Left lung (tissue), 14 donors: ENCODE measurements around the gene NOTCH2NLA. TPM values are rescaled to one million over a fixed set of nuclear protein-coding genes. Genes with fewer than 3 reads are reported as not detected.
A peak's percentile ranks its signal among the peaks of the same experiment; 100 is the strongest.
"Not testable (repeated sequence)": the region's sequence is repeated elsewhere in the genome, so short reads cannot be mapped to it uniquely, and the experiment has no call there.

Source experiments
- ATAC-seq: fragments of 200-7000 bp; cut with Tn5 transposase; one replicate; pipeline ENCODE4 v1.9.1; 2020; ENCODE audit warnings: moderate library complexity
- DNase-seq, 4 donors: peaks; one replicate each; pipeline ENCODE4 v3.0.0-alpha.2; 2013 to 2020
- H3K27ac ChIP-seq, 2 donors: fragments of 200-600 bp; sonication (generic) in 1 of 2; one replicate each; pipeline versions ENCODE4 v1.5.0 to v1.8.0; 2020 to 2021
- H3K27me3 ChIP-seq, 2 donors: fragments of 200-600 bp; sonication (generic) in 1 of 2; one replicate each; pipeline versions ENCODE4 v1.5.0 to v1.8.0; 2020 to 2021
- H3K36me3 ChIP-seq, 2 donors: fragments of 200-600 bp; sonication (generic) in 1 of 2; one replicate each; pipeline versions ENCODE4 v1.5.0 to v1.8.0; 2020 to 2021
- H3K4me1 ChIP-seq, 2 donors: fragments of 200-600 bp; one replicate each; pipeline ENCODE4 v1.8.0; 2021
- H3K4me3 ChIP-seq, 2 donors: fragments of 200-600 bp; sonication (generic) in 1 of 2; one replicate each; pipeline versions ENCODE4 v1.5.0 to v1.8.0; 2020 to 2021; ENCODE audit warnings: mild to moderate bottlenecking in 1 of 2
- H3K9me3 ChIP-seq, 2 donors: fragments of 200-600 bp; sonication (generic) in 1 of 2; one replicate each; pipeline versions ENCODE4 v1.5.0 to v1.8.0; 2020 to 2021
- intact Hi-C, 2 donors: fragments of 100-400 bp; cut with DNase I; formaldehyde crosslinking; loops; one replicate each; pipeline versions ENCODE4 v1.11.2 to v1.14.2; 2022
- long read RNA-seq, 12 donors: library from polyadenylated mRNA in 2 of 12; unstranded in 2 of 12; transcript quantifications; one replicate each; pipeline ENCODE4 v2.0.0 and lab custom pipeline, GENCODE V29; 2019 to 2026
- polyA plus RNA-seq, 6 donors: library from polyadenylated mRNA; unstranded; fragments of 120-200 nt; gene quantifications; one replicate each; pipeline ENCODE4 v1.2.1, GENCODE V29; 2013; ENCODE audit not compliant: insufficient read length in 6 of 6
- total RNA-seq, 2 donors: library from RNA; stranded (reverse); fragmentation: NEBNext Ultra II Directional; extraction: Animal tissue kit (Norgen Biotek cat#: 25700); gene quantifications; one replicate each; pipeline ENCODE4 v1.2.1, GENCODE V29; 2021
- donor health status: DM: no; HTN: yes; CAD: no.
- donor health status: DM: no; HTN: no; CAD: no.

Gene NOTCH2NLA
- total RNA-seq (10 to 100 TPM; 37.9 to 38.4 TPM), polyA plus RNA-seq (10 to 100 TPM; 24.2 to 41.3 (median 39.0) TPM)
- long read RNA-seq, donor 1, transcript NOTCH2NLA-201 (5 exons, 1,874 nt) = major isoform, 8 of 17 reads
- long read RNA-seq, donor 1, partial matches to known transcripts = 9 of 17 reads
- long read RNA-seq, donor 1, other reads (novel, unspliced or antisense) = 0 of 17 reads
- long read RNA-seq, donor 2, transcript NOTCH2NLA-201 (5 exons, 1,874 nt) = major isoform, 6 of 6 reads
- long read RNA-seq, donor 2, partial matches to known transcripts = 0 of 6 reads
- long read RNA-seq, donor 2, other reads (novel, unspliced or antisense) = 0 of 6 reads
- long read RNA-seq, donor 3, partial matches to known transcripts = 0 of 3 reads
- long read RNA-seq, donor 3, other reads (novel, unspliced or antisense) = 0 of 3 reads
- long read RNA-seq, donor 4, transcript NOTCH2NLA-201 (5 exons, 1,874 nt) = major isoform, 9 of 9 reads
- long read RNA-seq, donor 4, partial matches to known transcripts = 0 of 9 reads
- long read RNA-seq, donor 4, other reads (novel, unspliced or antisense) = 0 of 9 reads
- long read RNA-seq, donor 5, transcript NOTCH2NLA-201 (5 exons, 1,874 nt) = major isoform, 7 of 13 reads
- long read RNA-seq, donor 5, partial matches to known transcripts = 6 of 13 reads
- long read RNA-seq, donor 5, other reads (novel, unspliced or antisense) = 0 of 13 reads
- long read RNA-seq, donor 6, partial matches to known transcripts = 0 of 3 reads
- long read RNA-seq, donor 6, other reads (novel, unspliced or antisense) = 0 of 3 reads
- long read RNA-seq, donor 7, transcript NOTCH2NLA-201 (5 exons, 1,874 nt) = major isoform, 5 of 5 reads
- long read RNA-seq, donor 7, partial matches to known transcripts = 0 of 5 reads
- long read RNA-seq, donor 7, other reads (novel, unspliced or antisense) = 0 of 5 reads
- long read RNA-seq, donor 8, partial matches to known transcripts = 0 of 3 reads
- long read RNA-seq, donor 8, other reads (novel, unspliced or antisense) = 0 of 3 reads
- long read RNA-seq, donor 9 = 0 reads
- long read RNA-seq, donor 10, transcript NOTCH2NLA-201 (5 exons, 1,874 nt) = major isoform, 5 of 5 reads
- long read RNA-seq, donor 10, partial matches to known transcripts = 0 of 5 reads
- long read RNA-seq, donor 10, other reads (novel, unspliced or antisense) = 0 of 5 reads
- long read RNA-seq, donor 11, partial matches to known transcripts = 0 of 5 reads
- long read RNA-seq, donor 11, other reads (novel, unspliced or antisense) = 0 of 5 reads
- long read RNA-seq, donor 12, partial matches to known transcripts = 0 of 1 reads
- long read RNA-seq, donor 12, other reads (novel, unspliced or antisense) = 0 of 1 reads

- H3K4me1 ChIP-seq, intact Hi-C loops, H3K27me3 ChIP-seq, H3K9me3 ChIP-seq, H3K36me3 ChIP-seq: not testable (repeated sequence)
- peak within 1 kb of the TSS; percentile 53 to 68 for H3K27ac ChIP-seq
- H3K4me3 ChIP-seq = peak within 1 kb of the TSS; percentile 25 to 50
- ATAC-seq (peak; percentile 96), DNase-seq (peak in 2 of 4 donors; percentile 27 to 79)
These were observed at the start of gene NOTCH2NLA for GRCh38 chr1:146228710-146229477. NOTCH2NLA (minus strand) TSS chr1:146229021; CDS start chr1:146189337, 39,684 bp downstream.

GRCh38 chr1:146278346-146278745 lies 49.5 kb upstream of the NOTCH2NLA start:
- peak; percentile 64 for ATAC-seq
- intact Hi-C loops, H3K27ac ChIP-seq, H3K9me3 ChIP-seq, H3K4me3 ChIP-seq, DNase-seq, H3K27me3 ChIP-seq, H3K4me1 ChIP-seq, H3K36me3 ChIP-seq: not testable (repeated sequence)

- H3K4me3 ChIP-seq, H3K36me3 ChIP-seq, ATAC-seq, H3K27ac ChIP-seq, DNase-seq, H3K27me3 ChIP-seq, intact Hi-C loops, H3K9me3 ChIP-seq, H3K4me1 ChIP-seq: not testable (repeated sequence)
These were observed 48.3 kb upstream of the NOTCH2NLA start for GRCh38 chr1:146277087-146277486.

- H3K36me3 ChIP-seq, H3K9me3 ChIP-seq, DNase-seq, H3K4me3 ChIP-seq, H3K4me1 ChIP-seq, H3K27ac ChIP-seq, H3K27me3 ChIP-seq, intact Hi-C loops: not testable (repeated sequence)
- ATAC-seq = peak; percentile 34
These were observed 45.3 kb upstream of the NOTCH2NLA start for GRCh38 chr1:146274083-146274482.

- H3K4me1 ChIP-seq, intact Hi-C loops, H3K36me3 ChIP-seq, H3K27ac ChIP-seq, H3K9me3 ChIP-seq, H3K4me3 ChIP-seq, DNase-seq, H3K27me3 ChIP-seq, ATAC-seq: not testable (repeated sequence)
These were observed 44.4 kb upstream of the NOTCH2NLA start for GRCh38 chr1:146273194-146273593.

GRCh38 chr1:146272734-146273133 lies 43.9 kb upstream of the NOTCH2NLA start:
- H3K27me3 ChIP-seq, intact Hi-C loops, DNase-seq, H3K9me3 ChIP-seq, H3K4me3 ChIP-seq, H3K4me1 ChIP-seq, H3K36me3 ChIP-seq, H3K27ac ChIP-seq: not testable (repeated sequence)
- ATAC-seq = peak; percentile 32

- H3K27me3 ChIP-seq, H3K4me3 ChIP-seq, H3K36me3 ChIP-seq, H3K9me3 ChIP-seq, ATAC-seq, H3K27ac ChIP-seq, H3K4me1 ChIP-seq, DNase-seq, intact Hi-C loops: not testable (repeated sequence)
These were observed 43.2 kb upstream of the NOTCH2NLA start for GRCh38 chr1:146271977-146272376.

- intact Hi-C loops, ATAC-seq, H3K4me1 ChIP-seq, H3K9me3 ChIP-seq, H3K27me3 ChIP-seq, H3K4me3 ChIP-seq, H3K36me3 ChIP-seq, H3K27ac ChIP-seq, DNase-seq: not testable (repeated sequence)
These were observed 41.3 kb upstream of the NOTCH2NLA start for GRCh38 chr1:146270129-146270528.

- H3K27me3 ChIP-seq, intact Hi-C loops, H3K36me3 ChIP-seq, H3K9me3 ChIP-seq, H3K27ac ChIP-seq, H3K4me3 ChIP-seq, H3K4me1 ChIP-seq, ATAC-seq: not testable (repeated sequence)
- peak in 1 of 4 donors; percentile 4 for DNase-seq
These were observed 37.4 kb upstream of the NOTCH2NLA start for GRCh38 chr1:146266179-146266748.

- DNase-seq, H3K27ac ChIP-seq, H3K9me3 ChIP-seq, H3K27me3 ChIP-seq, intact Hi-C loops, H3K4me3 ChIP-seq, H3K4me1 ChIP-seq, H3K36me3 ChIP-seq: not testable (repeated sequence)
- ATAC-seq = peak; percentile 53
These were observed 35.9 kb upstream of the NOTCH2NLA start for GRCh38 chr1:146264761-146265160.

GRCh38 chr1:146260006-146260730 lies 31.3 kb upstream of the NOTCH2NLA start:
- H3K27ac ChIP-seq, H3K27me3 ChIP-seq, ATAC-seq, H3K4me1 ChIP-seq, DNase-seq, intact Hi-C loops, H3K36me3 ChIP-seq, H3K4me3 ChIP-seq, H3K9me3 ChIP-seq: not testable (repeated sequence)
